A549 (cell line): ENCODE data around the gene HTR6.

Source experiments
- CBX8 ChIP-seq: fragments of 200-600 bp; sonication (generic); IDR thresholded peaks from 2 replicates; pipeline ENCODE4 v1.6.1; 2016
- CEBPB ChIP-seq, 2 experiments: fragments of >200 bp in 1 of 2; sonication (Bioruptor Twin) in 1 of 2; formaldehyde crosslinking in 1 of 2; IDR thresholded peaks; 2 replicates each; pipeline ENCODE4 v1.6.1; 2012 to 2016
- CTCF ChIP-seq: fragments of >200 bp; sonication (Bioruptor Twin); formaldehyde crosslinking; IDR thresholded peaks from 3 replicates; pipeline ENCODE4 v1.5.1; 2016
- ELK1 ChIP-seq: fragments of 150-350 bp; IDR thresholded peaks from 2 replicates; pipeline ENCODE4 v1.6.1; 2014; ENCODE audit warnings: low read depth, mild to moderate bottlenecking, low read length
- MAFK ChIP-seq: fragments of 450-650 bp; IDR thresholded peaks from 2 replicates; pipeline ENCODE4 v1.6.1; 2014; ENCODE audit not compliant: partially characterized antibody
- MYC ChIP-seq: IDR thresholded peaks from 2 replicates; pipeline ENCODE4 v1.6.1; 2012; ENCODE audit warnings: mild to moderate bottlenecking, inconsistent platforms, low read length, improper control_type of control experiment, borderline replicate concordance
- PHF8 ChIP-seq: fragments of 200-600 bp; sonication (generic); IDR thresholded peaks from 2 replicates; pipeline ENCODE4 v1.6.1; 2016; ENCODE audit warnings: low read depth, mild to moderate bottlenecking, antibody characterized with exemption, moderate library complexity, borderline replicate concordance
- POLR2A ChIP-seq: IDR thresholded peaks from 2 replicates; pipeline ENCODE4 v1.6.1; 2012; ENCODE audit warnings: mild to moderate bottlenecking, low read length
- RCOR1 ChIP-seq: fragments of 150-350 bp; IDR thresholded peaks from 2 replicates; pipeline ENCODE4 v1.6.1; 2014; ENCODE audit warnings: antibody characterized with exemption, low read length, low read depth
- REST ChIP-seq: fragments of 200-600 bp; sonication (generic); IDR thresholded peaks from 2 replicates; pipeline ENCODE4 v1.6.1; 2016; ENCODE audit warnings: antibody characterized with exemption, mild to moderate bottlenecking, moderate library complexity
- RFX5 ChIP-seq: fragments of 450-650 bp; IDR thresholded peaks from 2 replicates; pipeline ENCODE4 v1.7.1; 2014; ENCODE audit warnings: antibody characterized with exemption, mild to moderate bottlenecking, moderate library complexity

GRCh38 chr1:19706136-19706535 lies 41.5 kb downstream of the HTR6 start:
- TF ChIP-seq MYC: no peak
- no peak for TF ChIP-seq CTCF
- TF ChIP-seq REST: no peak
- no peak for TF ChIP-seq CEBPB (IDR thresholded peaks at IDR 0.05)
- TF ChIP-seq MAFK: no peak
- no peak for TF ChIP-seq POLR2A
- TF ChIP-seq ELK1: no peak
- TF ChIP-seq RCOR1: no peak
- no peak for TF ChIP-seq RFX5
- TF ChIP-seq PHF8: no peak
- TF ChIP-seq CBX8: no peak
